ENCODE data around the gene TRIM68. TPM values are rescaled to one million over a fixed set of nuclear protein-coding genes. Genes with fewer than 3 reads are reported as not detected.
A peak's percentile ranks its signal among the peaks of the same experiment; 100 is the strongest.

Gene TRIM68
- total RNA-seq, 1 donor from 2014 or later: 13.4 TPM

DNA sequence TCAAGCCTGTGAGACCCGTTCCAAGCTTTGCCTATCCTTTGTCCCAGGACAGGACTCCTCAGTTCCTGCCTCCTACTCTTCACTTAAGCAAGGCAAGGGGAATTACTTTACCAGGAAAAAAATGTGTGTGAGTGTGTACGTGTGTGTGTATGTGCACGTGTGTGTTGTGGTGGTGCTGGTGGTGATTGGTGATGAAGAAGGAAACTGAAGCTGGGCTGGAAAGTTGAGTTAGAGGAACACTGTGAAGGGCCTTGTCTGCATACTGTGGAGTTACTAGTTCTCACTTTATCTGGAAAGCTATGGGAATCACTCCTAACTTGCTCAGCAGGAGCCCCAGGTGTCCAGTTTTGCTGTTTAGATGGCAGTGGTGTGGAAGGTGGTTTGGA is 29.6 kb upstream of the TRIM68 start:
- Mint-ChIP-seq H3K27me3 (ENCODE audit: low read depth) (peaks cover 5% of the 10 kb centered on the region), H3K4me3 (no peak overlapping the region), H3K4me1 (no peaks in the 10 kb centered on the region), H3K36me3 (ENCODE audit: low read depth) (no peaks in the 10 kb centered on the region), H3K27ac (ENCODE audit: unreplicated experiment) (no peak overlapping the region), H3K9me3 (no peaks in the 10 kb centered on the region)
- TF ChIP-seq, protein P1, sequence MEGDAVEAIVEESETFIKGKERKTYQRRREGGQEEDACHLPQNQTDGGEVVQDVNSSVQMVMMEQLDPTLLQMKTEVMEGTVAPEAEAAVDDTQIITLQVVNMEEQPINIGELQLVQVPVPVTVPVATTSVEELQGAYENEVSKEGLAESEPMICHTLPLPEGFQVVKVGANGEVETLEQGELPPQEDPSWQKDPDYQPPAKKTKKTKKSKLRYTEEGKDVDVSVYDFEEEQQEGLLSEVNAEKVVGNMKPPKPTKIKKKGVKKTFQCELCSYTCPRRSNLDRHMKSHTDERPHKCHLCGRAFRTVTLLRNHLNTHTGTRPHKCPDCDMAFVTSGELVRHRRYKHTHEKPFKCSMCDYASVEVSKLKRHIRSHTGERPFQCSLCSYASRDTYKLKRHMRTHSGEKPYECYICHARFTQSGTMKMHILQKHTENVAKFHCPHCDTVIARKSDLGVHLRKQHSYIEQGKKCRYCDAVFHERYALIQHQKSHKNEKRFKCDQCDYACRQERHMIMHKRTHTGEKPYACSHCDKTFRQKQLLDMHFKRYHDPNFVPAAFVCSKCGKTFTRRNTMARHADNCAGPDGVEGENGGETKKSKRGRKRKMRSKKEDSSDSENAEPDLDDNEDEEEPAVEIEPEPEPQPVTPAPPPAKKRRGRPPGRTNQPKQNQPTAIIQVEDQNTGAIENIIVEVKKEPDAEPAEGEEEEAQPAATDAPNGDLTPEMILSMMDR (conservative IDR thresholded peaks at IDR 0.05): no peak
- no peak for DNase-seq (ENCODE audit: low read depth, low spot score)

GRCh38 chr11:4636962-4637661 is 29.1 kb upstream of the TRIM68 start, which contains the start of gene OR51D1:
Gene OR51D1 (plus strand): TSS chr11:4637477. CDS start chr11:4639791, 2,314 bp downstream.
- TF ChIP-seq, protein P1 (conservative IDR thresholded peaks at IDR 0.05): peak; percentile 86

GRCh38 chr11:4636136-4636535 is 28.1 kb upstream of the TRIM68 start:
- no peak overlapping the region for H3K4me3 Mint-ChIP-seq
- no peaks in the 10 kb centered on the region for H3K4me1 Mint-ChIP-seq
- DNase-seq (ENCODE audit: low read depth, low spot score): no peak
- H3K9me3 Mint-ChIP-seq: no peaks in the 10 kb centered on the region
- H3K27me3 Mint-ChIP-seq (ENCODE audit: low read depth): peaks cover 10% of the 10 kb centered on the region
- H3K36me3 Mint-ChIP-seq (ENCODE audit: low read depth): no peaks in the 10 kb centered on the region
- TF ChIP-seq, protein P1 (conservative IDR thresholded peaks at IDR 0.05): no peak
- H3K27ac Mint-ChIP-seq (ENCODE audit: unreplicated experiment): no peak overlapping the region

More at GRCh38 chr11:4636962-4637661, 29.1 kb upstream of the TRIM68 start, which contains the start of gene OR51D1:
- H3K4me1 Mint-ChIP-seq: no peaks in the 10 kb centered on the region
- H3K9me3 Mint-ChIP-seq: no peaks in the 10 kb centered on the region
- no peaks in the 10 kb centered on the region for H3K36me3 Mint-ChIP-seq (ENCODE audit: low read depth)
- H3K4me3 Mint-ChIP-seq: no peak within 1 kb of the TSS
- DNase-seq (ENCODE audit: low read depth, low spot score): peak; percentile 77
- H3K27me3 Mint-ChIP-seq (ENCODE audit: low read depth): peaks cover 5% of the 10 kb centered on the region
- H3K27ac Mint-ChIP-seq (ENCODE audit: unreplicated experiment): no peak within 1 kb of the TSS

DNA sequence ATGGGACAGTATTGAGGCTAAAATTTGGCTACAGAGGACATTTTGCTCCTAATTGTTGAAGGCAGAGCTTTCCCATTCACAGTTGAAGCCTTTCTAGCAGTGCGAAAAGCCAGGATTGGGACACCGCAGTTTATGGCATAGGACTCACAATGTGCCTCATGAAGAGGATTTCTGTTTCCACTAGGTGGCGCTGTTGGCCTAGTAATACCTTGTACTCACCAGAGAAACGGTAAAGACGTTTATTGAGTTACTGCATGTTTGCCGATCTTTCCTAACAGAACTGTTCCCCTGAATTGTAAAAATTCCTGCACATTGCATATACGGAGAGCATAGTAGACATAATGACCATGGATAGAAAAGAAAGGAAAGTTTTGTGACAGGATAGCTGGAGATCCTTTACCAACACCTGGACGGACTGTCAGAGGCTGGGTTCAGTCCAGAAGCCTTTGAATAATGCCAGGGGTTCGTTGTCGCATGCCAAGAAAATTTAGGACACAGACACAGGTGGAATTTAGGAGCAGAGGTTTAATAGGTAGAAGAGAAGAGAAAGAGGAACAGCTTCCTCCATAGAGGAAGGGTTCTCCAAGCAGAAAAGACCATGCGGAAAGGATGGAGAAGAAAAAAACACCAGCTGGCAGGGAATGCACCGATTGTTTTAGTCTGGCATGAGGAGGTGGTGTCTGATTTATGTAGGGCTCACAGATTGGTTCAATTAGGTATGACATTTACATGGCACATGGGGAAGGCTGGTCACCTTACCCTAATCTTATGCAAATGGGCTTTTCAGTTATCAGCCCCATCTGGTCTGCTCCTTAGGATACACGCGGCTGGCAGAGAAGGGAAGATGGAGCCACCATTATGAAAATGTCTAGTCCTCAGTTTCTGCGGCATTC is 18.4 kb upstream of the TRIM68 start:
- Mint-ChIP-seq H3K27ac (ENCODE audit: unreplicated experiment) (no peak overlapping the region), H3K36me3 (ENCODE audit: low read depth) (no peaks in the 10 kb centered on the region), H3K9me3 (peaks cover 3% of the 10 kb centered on the region), H3K4me3 (no peak overlapping the region), H3K27me3 (ENCODE audit: low read depth) (peaks cover 34% of the 10 kb centered on the region), H3K4me1 (no peaks in the 10 kb centered on the region)
- TF ChIP-seq, protein P1 (conservative IDR thresholded peaks at IDR 0.05): peak; percentile 86
- DNase-seq (ENCODE audit: low read depth, low spot score): peak; percentile 82

DNA sequence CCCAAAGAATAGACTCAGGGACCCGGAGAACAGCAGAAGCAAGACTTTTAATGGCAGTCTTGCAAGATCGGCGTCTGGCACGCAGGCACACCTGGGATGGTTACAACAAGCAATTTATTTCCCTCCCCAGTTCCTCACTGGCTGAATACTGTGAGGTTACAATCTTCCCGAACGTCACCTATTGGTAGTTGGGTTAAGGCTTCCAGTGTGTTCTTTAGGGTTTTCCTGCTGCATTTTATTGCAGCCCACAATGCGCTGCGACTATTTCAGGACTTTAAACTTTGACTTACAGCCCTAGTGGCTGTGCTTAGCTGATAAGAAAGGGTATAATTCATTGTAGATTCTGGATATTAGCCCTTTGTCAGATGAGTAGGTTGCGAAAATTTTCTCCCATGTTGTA is 11.5 kb upstream of the TRIM68 start:
- Mint-ChIP-seq H3K4me3 (no peak overlapping the region), H3K4me1 (no peaks in the 10 kb centered on the region), H3K27ac (ENCODE audit: unreplicated experiment) (no peak overlapping the region), H3K36me3 (ENCODE audit: low read depth) (no peaks in the 10 kb centered on the region), H3K9me3 (peaks cover 2% of the 10 kb centered on the region), H3K27me3 (ENCODE audit: low read depth) (peaks cover 35% of the 10 kb centered on the region)
- no peak for DNase-seq (ENCODE audit: low read depth, low spot score)
- TF ChIP-seq, protein P1 (conservative IDR thresholded peaks at IDR 0.05): no peak
